ENCODE measurements around the gene OXSR1.

- TF ChIP-seq CTCF (IDR thresholded peaks at IDR 0.05), result no peak
- TF ChIP-seq EP300 (IDR thresholded peaks at IDR 0.05), result no peak
- TF ChIP-seq POLR2A (IDR thresholded peaks at IDR 0.05), result no peak
These were observed 24.0 kb upstream of the OXSR1 start for GRCh38 chr3:38141173-38141951.
